GM12864 (cell line): ENCODE measurements around the gene CPED1.
"Not testable (repeated sequence)": the region's sequence is repeated elsewhere in the genome, so short reads cannot be mapped to it uniquely, and the experiment has no call there.

Experiments used
- DNase-seq: peaks from one replicate; pipeline ENCODE4 v3.0.0-alpha.2; 2011; ENCODE audit warnings: low read depth
- H3K4me3 ChIP-seq: 2 replicates; pipeline ENCODE4 v1.5.1; 2011; ENCODE audit warnings: mild to moderate bottlenecking, low read depth, low read length, control low read depth
- CTCF ChIP-seq: IDR thresholded peaks from 2 replicates; pipeline ENCODE4 v1.5.1; 2011; ENCODE audit warnings: low read depth, mild to moderate bottlenecking, moderate library complexity, low read length, control low read depth, inconsistent platforms; ENCODE audit errors: missing control alignments

CPED1 gene

GRCh38 chr7:121212036-121212435, 223.5 kb downstream of the CPED1 start:
- TF ChIP-seq CTCF = no peak
- no peak for DNase-seq
- no peak overlapping the region for H3K4me3 ChIP-seq

- no peak for TF ChIP-seq CTCF
- DNase-seq = no peak
- H3K4me3 ChIP-seq = no peak overlapping the region
Measured at GRCh38 chr7:121214657-121215056, 226.1 kb downstream of the CPED1 start.

GRCh38 chr7:121219026-121219425, 230.5 kb downstream of the CPED1 start:
- H3K4me3 ChIP-seq = no peak overlapping the region
- no peak for TF ChIP-seq CTCF
- DNase-seq = no peak

- not testable (repeated sequence) for DNase-seq, H3K4me3 ChIP-seq
Measured at GRCh38 chr7:121221108-121221507, 232.6 kb downstream of the CPED1 start.

- DNase-seq = no peak
- TF ChIP-seq CTCF = no peak
- H3K4me3 ChIP-seq = no peak overlapping the region
Measured at GRCh38 chr7:121228779-121229178, 240.3 kb downstream of the CPED1 start.

GRCh38 chr7:121235201-121235600, 246.7 kb downstream of the CPED1 start:
- TF ChIP-seq CTCF = no peak
- DNase-seq = no peak
- H3K4me3 ChIP-seq = no peak overlapping the region

GRCh38 chr7:121237601-121238000, 249.1 kb downstream of the CPED1 start:
- TF ChIP-seq CTCF = no peak
- no peak for DNase-seq
- H3K4me3 ChIP-seq = no peak overlapping the region
